ENCODE results near the gene ACOX3.

GRCh38 chr4:8322794-8323704, 117.5 kb downstream of the ACOX3 start:
- TF ChIP-seq CTCF (IDR thresholded peaks at IDR 0.05): no peak
- TF ChIP-seq POLR2A (IDR thresholded peaks at IDR 0.05): no peak
